SK-N-SH treated with all-trans-retinoic acid at 6 μM for 48 hours (cell line): ENCODE data around the gene EPN1.

Source experiments
- CREB5 ChIP-seq: fragments of 250-450 bp; sonication (Bioruptor Pico); IDR thresholded peaks from 2 replicates; pipeline ENCODE4 v1.5.1; 2020; ENCODE audit warnings: low read depth, mild to moderate bottlenecking, moderate library complexity
- ESRRG ChIP-seq: fragments of 250-450 bp; sonication (Bioruptor Pico); IDR thresholded peaks from 2 replicates; pipeline ENCODE4 v1.6.1; 2021; ENCODE audit warnings: mild to moderate bottlenecking
- GLIS3 ChIP-seq: fragments of 250-450 bp; sonication (Bioruptor Pico); IDR thresholded peaks from 2 replicates; pipeline ENCODE4 v1.5.0; 2020; ENCODE audit warnings: mild to moderate bottlenecking, moderate library complexity
- OSR1 ChIP-seq: fragments of 250-450 bp; sonication (Bioruptor Pico); IDR thresholded peaks from 2 replicates; pipeline ENCODE4 v1.8.0; 2022; ENCODE audit warnings: moderate library complexity, mild to moderate bottlenecking, inconsistent platforms
- PATZ1 ChIP-seq: fragments of 250-450 bp; sonication (Bioruptor Pico); IDR thresholded peaks from 2 replicates; pipeline ENCODE4 v1.8.0; 2020; ENCODE audit warnings: mild to moderate bottlenecking, moderate library complexity, borderline replicate concordance
- POU6F1 ChIP-seq: fragments of 250-450 bp; sonication (Bioruptor Pico); IDR thresholded peaks from 2 replicates; pipeline ENCODE4 v1.8.0; 2021; ENCODE audit warnings: low read depth, mild to moderate bottlenecking, moderate library complexity, borderline replicate concordance
- RARB ChIP-seq: fragments of 250-450 bp; sonication (Bioruptor Pico); IDR thresholded peaks from 2 replicates; pipeline ENCODE4 v1.8.0; 2021; ENCODE audit warnings: mild to moderate bottlenecking, moderate library complexity
- TOX ChIP-seq: fragments of 250-450 bp; sonication (Bioruptor Pico); IDR thresholded peaks from 2 replicates; pipeline ENCODE4 v1.8.0; 2021; ENCODE audit warnings: mild to moderate bottlenecking, moderate library complexity, borderline replicate concordance
- TSHZ2 ChIP-seq: fragments of 250-450 bp; sonication (Bioruptor Pico); IDR thresholded peaks from 2 replicates; pipeline ENCODE4 v1.5.0; 2020; ENCODE audit warnings: mild to moderate bottlenecking, moderate library complexity
- ZNF565 ChIP-seq: fragments of 450-650 bp; formaldehyde crosslinking; conservative IDR thresholded peaks from 2 replicates; pipeline ENCODE4 v1.5.0; 2020; ENCODE audit warnings: low read depth, mild to moderate bottlenecking, moderate library complexity
- ZNF70 ChIP-seq: fragments of 450-650 bp; formaldehyde crosslinking; IDR thresholded peaks from 2 replicates; pipeline ENCODE4 v1.5.0; 2020; ENCODE audit warnings: mild to moderate bottlenecking, moderate library complexity

GRCh38 chr19:55667511-55667910 is 7.5 kb upstream of the EPN1 start:
- TF ChIP-seq TOX (CRISPR knock-in tag): no peak
- no peak for TF ChIP-seq ZNF565 (CRISPR knock-in tag)
- TF ChIP-seq TSHZ2 (CRISPR knock-in tag): no peak
- no peak for TF ChIP-seq PATZ1 (CRISPR knock-in tag)
- no peak for TF ChIP-seq POU6F1
- no peak for TF ChIP-seq CREB5 (CRISPR knock-in tag)
- TF ChIP-seq ESRRG: no peak
- TF ChIP-seq GLIS3 (CRISPR knock-in tag): no peak
- no peak for TF ChIP-seq RARB (CRISPR knock-in tag)
- no peak for TF ChIP-seq ZNF70 (CRISPR knock-in tag)
- TF ChIP-seq OSR1: no peak
